SK-N-SH (cell line): ENCODE measurements around the gene EVI5. TPM values are rescaled to one million over a fixed set of nuclear protein-coding genes. Genes with fewer than 3 reads are reported as not detected.

Experiments used
- CTCF ChIA-PET: fragments of 300-600, 350-600 bp; formaldehyde crosslinking; extraction: SDS; loops from one replicate; lab custom pipeline; 2021; lab: Yijun Ruan, JAX
- POLR2A ChIA-PET: fragments of 350-600 bp; sonication (Branson Sonifier 250); formaldehyde crosslinking; extraction: SDS; loops from one replicate; lab custom pipeline; 2020; ENCODE audit warnings: antibody characterized with exemption, inconsistent platforms; lab: Yijun Ruan, JAX
- DNase-seq: peaks from one replicate; pipeline ENCODE4 v3.0.0; 2012
- H2AFZ ChIP-seq: fragments of 200-600 bp; sonication (generic); 2 replicates; pipeline ENCODE4 v1.8.1; 2016; ENCODE audit warnings: antibody characterized with exemption, mild to moderate bottlenecking, low read depth
- H3F3A ChIP-seq: fragments of 200-600 bp; sonication (generic); replicated peaks from 2 replicates; pipeline ENCODE3; 2016; ENCODE audit warnings: antibody characterized with exemption, mild to moderate bottlenecking; ENCODE audit not compliant: insufficient read depth
- H3K27ac ChIP-seq, 2 experiments: fragments of 200-500 bp in 1 of 2; fragments of 200-600 bp in 1 of 2; sonication (Bioruptor generic) in 1 of 2; sonication (generic), shearing (Covaris generic) in 1 of 2; 2 replicates each; pipeline versions ENCODE4 v1.5.1 to v1.6.1; 2014 to 2016; ENCODE audit warnings: low read depth in 2 of 2, inconsistent platforms in 1 of 2, low read length in 1 of 2, mild to moderate bottlenecking in 1 of 2, mixed read lengths in 1 of 2
- H3K27me3 ChIP-seq: fragments of 200-600 bp; sonication (generic), shearing (Covaris generic); 2 replicates; pipeline ENCODE4 v1.6.1; 2016; ENCODE audit warnings: mixed run types; ENCODE audit not compliant: insufficient read depth
- H3K36me3 ChIP-seq, 2 experiments: fragments of 200-500 bp in 1 of 2; fragments of 200-600 bp in 1 of 2; sonication (Bioruptor generic) in 1 of 2; sonication (generic) in 1 of 2; replicated peaks in 1 of 2; 2 replicates each; pipeline versions ENCODE3 to v1.5.1; 2014 to 2016; ENCODE audit warnings: low read length in 1 of 2, mild to moderate bottlenecking in 1 of 2; ENCODE audit not compliant: insufficient read depth in 2 of 2, control insufficient read depth in 1 of 2
- H3K4me1 ChIP-seq, 2 experiments: fragments of 200-500 bp in 1 of 2; fragments of 200-600 bp in 1 of 2; sonication (Bioruptor generic) in 1 of 2; sonication (generic), shearing (Covaris generic) in 1 of 2; 2 replicates each; pipeline versions ENCODE4 v1.5.1 to v1.6.1; 2014 to 2016; ENCODE audit warnings: low read depth in 1 of 2, low read length in 1 of 2, mixed run types in 1 of 2; ENCODE audit not compliant: insufficient read depth in 2 of 2, control insufficient read depth in 1 of 2
- H3K4me2 ChIP-seq: fragments of 200-600 bp; sonication (generic), shearing (Covaris generic); 2 replicates; pipeline ENCODE4 v1.6.1; 2017; ENCODE audit warnings: mixed run types
- H3K4me3 ChIP-seq, 2 experiments: fragments of 200-500 bp in 1 of 2; fragments of 200-600 bp in 1 of 2; sonication (Bioruptor generic) in 1 of 2; sonication (generic), shearing (Covaris generic) in 1 of 2; 2 replicates each; pipeline versions ENCODE4 v1.5.1 to v1.8.1; 2014 to 2016; ENCODE audit warnings: low read depth in 2 of 2, inconsistent platforms in 1 of 2, low read length in 1 of 2, mild to moderate bottlenecking in 1 of 2, mixed read lengths in 1 of 2, moderate library complexity in 1 of 2
- H3K79me2 ChIP-seq: fragments of 200-600 bp; sonication (generic); 2 replicates; pipeline ENCODE4 v1.8.1; 2017; ENCODE audit warnings: mild to moderate bottlenecking; ENCODE audit not compliant: insufficient read depth
- H3K9ac ChIP-seq: fragments of 200-600 bp; sonication (generic); 2 replicates; pipeline ENCODE4 v1.6.1; 2017; ENCODE audit warnings: mixed run types
- H3K9me2 ChIP-seq: fragments of 200-600 bp; sonication (generic); 2 replicates; pipeline ENCODE4 v1.6.1; 2017; ENCODE audit warnings: mixed run types
- H3K9me3 ChIP-seq: fragments of 200-600 bp; sonication (generic); 2 replicates; pipeline ENCODE4 v1.6.1; 2017; ENCODE audit warnings: mixed run types, mild to moderate bottlenecking, moderate library complexity
- H4K20me1 ChIP-seq: fragments of 200-600 bp; sonication (generic); 2 replicates; pipeline ENCODE4 v1.6.1; 2017; ENCODE audit warnings: mild to moderate bottlenecking, mixed run types; ENCODE audit not compliant: insufficient read depth
- FOSL2 ChIP-seq: IDR thresholded peaks from 2 replicates; pipeline ENCODE4 v1.4.0; 2012; ENCODE audit warnings: low read depth, mild to moderate bottlenecking, moderate library complexity, borderline replicate concordance
- FOXJ3 ChIP-seq: sonication (generic); formaldehyde crosslinking; IDR thresholded peaks from 2 replicates; pipeline ENCODE4 v1.5.1; 2020; ENCODE audit warnings: mild to moderate bottlenecking, missing genetic modification reagents
- FOXM1 ChIP-seq: IDR thresholded peaks from 2 replicates; pipeline ENCODE4 v1.4.0; 2012; ENCODE audit warnings: low read depth, mild to moderate bottlenecking
- GATA2 ChIP-seq: sonication (generic); formaldehyde crosslinking; IDR thresholded peaks from 2 replicates; pipeline ENCODE4 v1.5.0; 2020; ENCODE audit warnings: mild to moderate bottlenecking, missing genetic modification reagents
- JUND ChIP-seq: IDR thresholded peaks from 2 replicates; pipeline ENCODE4 v1.4.0; 2012
- NFIC ChIP-seq: IDR thresholded peaks from 2 replicates; pipeline ENCODE4 v1.4.0; 2012; ENCODE audit warnings: borderline replicate concordance
- NRF1 ChIP-seq: IDR thresholded peaks from 2 replicates; pipeline ENCODE4 v1.6.1; 2012; ENCODE audit warnings: low read depth, mild to moderate bottlenecking, low read length
- RFX5 ChIP-seq: IDR thresholded peaks from 2 replicates; pipeline ENCODE4 v1.6.1; 2012; ENCODE audit warnings: mild to moderate bottlenecking, improper control_type of control experiment, low read length
- RXRA ChIP-seq: IDR thresholded peaks from 2 replicates; pipeline ENCODE4 v1.4.0; 2012; ENCODE audit warnings: low read depth, mild to moderate bottlenecking, borderline replicate concordance
- SIN3A ChIP-seq: IDR thresholded peaks from 2 replicates; pipeline ENCODE4 v1.6.1; 2012; ENCODE audit warnings: low read depth, mild to moderate bottlenecking, low read length, moderate library complexity, borderline replicate concordance
- SMC3 ChIP-seq: IDR thresholded peaks from 2 replicates; pipeline ENCODE4 v1.6.1; 2012; ENCODE audit warnings: low read depth, low read length, improper control_type of control experiment
- YY1 ChIP-seq: IDR thresholded peaks from 2 replicates; pipeline ENCODE4 v1.4.0; 2012; ENCODE audit warnings: low read depth, mild to moderate bottlenecking
- WGBS: methylation state at CpG from one replicate; pipeline ENCODE4 v1.1.6; 2017; ENCODE audit warnings: low lambda C conversion rate; 5-methylcytosine and 5-hydroxymethylcytosine counted together
- polyA plus RNA-seq, 3 experiments: library from polyadenylated mRNA; depleted of rRNA; stranded (reverse); fragments of >200 nt; gene quantifications; 2 replicates each; pipeline ENCODE4 v1.2.3, GENCODE V29; 2012
- TF ChIP-seq, protein P1 (sequence below): IDR thresholded peaks from 2 replicates; pipeline ENCODE4 v1.4.0; 2012; ENCODE audit warnings: low read depth, borderline replicate concordance
- TF ChIP-seq, protein P2 (sequence below): fragments of 200-600 bp; sonication (generic); IDR thresholded peaks from 2 replicates; pipeline ENCODE4 v1.6.1; 2017; ENCODE audit warnings: antibody characterized with exemption, mild to moderate bottlenecking, moderate library complexity
- TF ChIP-seq, protein P3 (sequence below): fragments of 150-350 bp; IDR thresholded peaks from 2 replicates; pipeline ENCODE4 v1.6.1; 2016; ENCODE audit warnings: mild to moderate bottlenecking, low read depth, low read length
- TF ChIP-seq, protein P4 (sequence below): IDR thresholded peaks from 2 replicates; pipeline ENCODE4; 2012
- TF ChIP-seq, protein P5 (sequence below): IDR thresholded peaks from 2 replicates; pipeline ENCODE4 v1.4.0; 2012; ENCODE audit warnings: low read depth, borderline replicate concordance
- TF ChIP-seq, protein P6 (sequence below): IDR thresholded peaks from 2 replicates; pipeline ENCODE4 v1.6.1; 2012; ENCODE audit warnings: mild to moderate bottlenecking, low read depth, low read length, moderate library complexity
- TF ChIP-seq, protein P7 (sequence below): fragments of 150-350 bp; IDR thresholded peaks from 2 replicates; pipeline ENCODE4 v1.6.1; 2017; ENCODE audit warnings: antibody characterized with exemption, low read length, low read depth, borderline replicate concordance

Gene EVI5
- polyA plus RNA-seq, 1 of the 3 experiments (the other 2 are of a cell fraction): 5.7 TPM

DNA sequence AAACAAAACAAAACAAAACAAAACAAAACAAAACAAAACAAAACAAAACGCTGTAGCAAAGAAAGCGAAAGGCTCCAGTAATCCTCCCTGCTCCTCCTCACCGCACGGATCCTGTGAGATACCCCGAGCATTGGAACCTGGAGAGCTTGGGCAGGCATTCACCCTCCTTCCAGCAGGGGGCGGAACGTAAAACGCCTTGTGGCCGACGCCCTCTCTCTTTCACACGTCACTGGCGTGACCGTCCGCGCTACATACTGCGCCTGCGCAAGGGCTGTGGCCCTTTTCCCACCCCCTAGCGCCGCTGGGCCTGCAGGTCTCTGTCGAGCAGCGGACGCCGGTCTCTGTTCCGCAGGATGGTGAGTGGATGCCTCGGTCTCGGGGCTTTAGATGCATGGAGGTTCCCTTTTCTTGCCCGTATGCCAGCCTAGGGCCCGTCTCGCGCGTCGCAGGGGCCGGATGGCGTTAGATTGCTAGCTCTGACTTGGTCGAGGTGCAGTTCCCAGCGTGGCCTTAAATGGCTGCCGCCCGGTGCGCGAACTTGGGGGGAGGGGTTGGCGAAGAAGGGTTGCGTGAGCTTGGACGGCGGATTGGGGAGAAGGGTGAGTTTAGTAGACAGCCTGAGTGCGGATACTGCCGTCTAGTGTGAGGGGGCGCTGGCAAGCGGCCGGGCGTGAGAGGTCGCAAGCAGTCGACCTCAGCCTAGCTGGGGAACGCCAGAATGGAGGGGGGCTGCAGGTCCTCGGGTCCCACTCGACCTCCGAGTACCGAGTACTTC lies 47.0 kb upstream of the EVI5 start, which contains the start of gene RPL5:
TSS of gene RPL5 (plus strand) at position 279 of the 775 bp plus-strand sequence. CDS start at position 354, 75 bp downstream.
- H3K9me3 ChIP-seq: no peaks in the 10 kb centered on the region
- H3K4me3 ChIP-seq: peak within 1 kb of the TSS; percentile 94 to 99
- peak within 1 kb of the TSS; percentile 92 for H2AFZ ChIP-seq
- peaks cover 28% of the 10 kb centered on the region for H3F3A ChIP-seq
- H3K4me1 ChIP-seq: peaks cover 15 to 35% of the 10 kb centered on the region in 2 experiments; a peak in 3 of 4 replicates
- H3K9ac ChIP-seq: peak within 1 kb of the TSS; percentile 93
- H3K27ac ChIP-seq: peak within 1 kb of the TSS; percentile 74 to 97
- ChIA-PET POLR2A (interaction anchor here (0.5 to 1.6 kb wide), 16 partner anchors 8 to 247 kb away, joined by 3 to 13 read pairs (median 4); partner anchors contain the start of genes DIPK1A and EVI5), CTCF (interaction anchor here (0.7 to 2.4 kb wide), 26 partner anchors 9 to 521 kb away, joined by 3 to 18 read pairs (median 4); partner anchors contain the start of genes DIPK1A and EVI5)
- no peaks in the 10 kb centered on the region for H3K27me3 ChIP-seq
- H4K20me1 ChIP-seq: peaks cover 45% of the 10 kb centered on the region
- H3K36me3 ChIP-seq: peaks cover 37 to 44% of the 10 kb centered on the region in 2 experiments
- peaks cover 51% of the 10 kb centered on the region for H3K79me2 ChIP-seq
- H3K9me2 ChIP-seq: no peaks in the 10 kb centered on the region
- 1% methylated on average over 28 of the region's 57 CpGs for WGBS
- DNase-seq: peak; percentile 95
- H3K4me2 ChIP-seq: peak within 1 kb of the TSS; percentile 86
- TF ChIP-seq, protein P1, sequence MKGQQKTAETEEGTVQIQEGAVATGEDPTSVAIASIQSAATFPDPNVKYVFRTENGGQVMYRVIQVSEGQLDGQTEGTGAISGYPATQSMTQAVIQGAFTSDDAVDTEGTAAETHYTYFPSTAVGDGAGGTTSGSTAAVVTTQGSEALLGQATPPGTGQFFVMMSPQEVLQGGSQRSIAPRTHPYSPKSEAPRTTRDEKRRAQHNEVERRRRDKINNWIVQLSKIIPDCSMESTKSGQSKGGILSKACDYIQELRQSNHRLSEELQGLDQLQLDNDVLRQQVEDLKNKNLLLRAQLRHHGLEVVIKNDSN: no peak
- TF ChIP-seq YY1 (peak; percentile 92), FOSL2 (no peak), JUND (no peak; the same call in 1 of the 2 replicates), SMC3 (peak; percentile 39; the same call in 1 of the 2 replicates), FOXJ3 (CRISPR knock-in tag) (peak; percentile 69), NRF1 (peak; percentile 80), RFX5 (peak; percentile 54; the same call in 1 of the 2 replicates), NFIC (peak; percentile 16; the same call in 1 of the 2 replicates), SIN3A (peak; percentile 88; the same call in 1 of the 2 replicates), FOXM1 (no peak), RXRA (no peak), GATA2 (CRISPR knock-in tag) (no peak)
- TF ChIP-seq, protein P2, sequence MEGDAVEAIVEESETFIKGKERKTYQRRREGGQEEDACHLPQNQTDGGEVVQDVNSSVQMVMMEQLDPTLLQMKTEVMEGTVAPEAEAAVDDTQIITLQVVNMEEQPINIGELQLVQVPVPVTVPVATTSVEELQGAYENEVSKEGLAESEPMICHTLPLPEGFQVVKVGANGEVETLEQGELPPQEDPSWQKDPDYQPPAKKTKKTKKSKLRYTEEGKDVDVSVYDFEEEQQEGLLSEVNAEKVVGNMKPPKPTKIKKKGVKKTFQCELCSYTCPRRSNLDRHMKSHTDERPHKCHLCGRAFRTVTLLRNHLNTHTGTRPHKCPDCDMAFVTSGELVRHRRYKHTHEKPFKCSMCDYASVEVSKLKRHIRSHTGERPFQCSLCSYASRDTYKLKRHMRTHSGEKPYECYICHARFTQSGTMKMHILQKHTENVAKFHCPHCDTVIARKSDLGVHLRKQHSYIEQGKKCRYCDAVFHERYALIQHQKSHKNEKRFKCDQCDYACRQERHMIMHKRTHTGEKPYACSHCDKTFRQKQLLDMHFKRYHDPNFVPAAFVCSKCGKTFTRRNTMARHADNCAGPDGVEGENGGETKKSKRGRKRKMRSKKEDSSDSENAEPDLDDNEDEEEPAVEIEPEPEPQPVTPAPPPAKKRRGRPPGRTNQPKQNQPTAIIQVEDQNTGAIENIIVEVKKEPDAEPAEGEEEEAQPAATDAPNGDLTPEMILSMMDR: peak; percentile 93
- TF ChIP-seq, protein P3, sequence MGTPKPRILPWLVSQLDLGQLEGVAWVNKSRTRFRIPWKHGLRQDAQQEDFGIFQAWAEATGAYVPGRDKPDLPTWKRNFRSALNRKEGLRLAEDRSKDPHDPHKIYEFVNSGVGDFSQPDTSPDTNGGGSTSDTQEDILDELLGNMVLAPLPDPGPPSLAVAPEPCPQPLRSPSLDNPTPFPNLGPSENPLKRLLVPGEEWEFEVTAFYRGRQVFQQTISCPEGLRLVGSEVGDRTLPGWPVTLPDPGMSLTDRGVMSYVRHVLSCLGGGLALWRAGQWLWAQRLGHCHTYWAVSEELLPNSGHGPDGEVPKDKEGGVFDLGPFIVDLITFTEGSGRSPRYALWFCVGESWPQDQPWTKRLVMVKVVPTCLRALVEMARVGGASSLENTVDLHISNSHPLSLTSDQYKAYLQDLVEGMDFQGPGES: no peak
- TF ChIP-seq, protein P4, sequence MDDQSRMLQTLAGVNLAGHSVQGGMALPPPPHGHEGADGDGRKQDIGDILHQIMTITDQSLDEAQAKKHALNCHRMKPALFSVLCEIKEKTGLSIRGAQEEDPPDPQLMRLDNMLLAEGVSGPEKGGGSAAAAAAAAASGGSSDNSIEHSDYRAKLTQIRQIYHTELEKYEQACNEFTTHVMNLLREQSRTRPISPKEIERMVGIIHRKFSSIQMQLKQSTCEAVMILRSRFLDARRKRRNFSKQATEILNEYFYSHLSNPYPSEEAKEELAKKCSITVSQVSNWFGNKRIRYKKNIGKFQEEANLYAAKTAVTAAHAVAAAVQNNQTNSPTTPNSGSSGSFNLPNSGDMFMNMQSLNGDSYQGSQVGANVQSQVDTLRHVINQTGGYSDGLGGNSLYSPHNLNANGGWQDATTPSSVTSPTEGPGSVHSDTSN: peak; percentile 24; the same call in 1 of the 2 replicates
- TF ChIP-seq, protein P5, sequence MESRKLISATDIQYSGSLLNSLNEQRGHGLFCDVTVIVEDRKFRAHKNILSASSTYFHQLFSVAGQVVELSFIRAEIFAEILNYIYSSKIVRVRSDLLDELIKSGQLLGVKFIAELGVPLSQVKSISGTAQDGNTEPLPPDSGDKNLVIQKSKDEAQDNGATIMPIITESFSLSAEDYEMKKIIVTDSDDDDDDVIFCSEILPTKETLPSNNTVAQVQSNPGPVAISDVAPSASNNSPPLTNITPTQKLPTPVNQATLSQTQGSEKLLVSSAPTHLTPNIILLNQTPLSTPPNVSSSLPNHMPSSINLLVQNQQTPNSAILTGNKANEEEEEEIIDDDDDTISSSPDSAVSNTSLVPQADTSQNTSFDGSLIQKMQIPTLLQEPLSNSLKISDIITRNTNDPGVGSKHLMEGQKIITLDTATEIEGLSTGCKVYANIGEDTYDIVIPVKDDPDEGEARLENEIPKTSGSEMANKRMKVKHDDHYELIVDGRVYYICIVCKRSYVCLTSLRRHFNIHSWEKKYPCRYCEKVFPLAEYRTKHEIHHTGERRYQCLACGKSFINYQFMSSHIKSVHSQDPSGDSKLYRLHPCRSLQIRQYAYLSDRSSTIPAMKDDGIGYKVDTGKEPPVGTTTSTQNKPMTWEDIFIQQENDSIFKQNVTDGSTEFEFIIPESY: no peak
- TF ChIP-seq, protein P6, sequence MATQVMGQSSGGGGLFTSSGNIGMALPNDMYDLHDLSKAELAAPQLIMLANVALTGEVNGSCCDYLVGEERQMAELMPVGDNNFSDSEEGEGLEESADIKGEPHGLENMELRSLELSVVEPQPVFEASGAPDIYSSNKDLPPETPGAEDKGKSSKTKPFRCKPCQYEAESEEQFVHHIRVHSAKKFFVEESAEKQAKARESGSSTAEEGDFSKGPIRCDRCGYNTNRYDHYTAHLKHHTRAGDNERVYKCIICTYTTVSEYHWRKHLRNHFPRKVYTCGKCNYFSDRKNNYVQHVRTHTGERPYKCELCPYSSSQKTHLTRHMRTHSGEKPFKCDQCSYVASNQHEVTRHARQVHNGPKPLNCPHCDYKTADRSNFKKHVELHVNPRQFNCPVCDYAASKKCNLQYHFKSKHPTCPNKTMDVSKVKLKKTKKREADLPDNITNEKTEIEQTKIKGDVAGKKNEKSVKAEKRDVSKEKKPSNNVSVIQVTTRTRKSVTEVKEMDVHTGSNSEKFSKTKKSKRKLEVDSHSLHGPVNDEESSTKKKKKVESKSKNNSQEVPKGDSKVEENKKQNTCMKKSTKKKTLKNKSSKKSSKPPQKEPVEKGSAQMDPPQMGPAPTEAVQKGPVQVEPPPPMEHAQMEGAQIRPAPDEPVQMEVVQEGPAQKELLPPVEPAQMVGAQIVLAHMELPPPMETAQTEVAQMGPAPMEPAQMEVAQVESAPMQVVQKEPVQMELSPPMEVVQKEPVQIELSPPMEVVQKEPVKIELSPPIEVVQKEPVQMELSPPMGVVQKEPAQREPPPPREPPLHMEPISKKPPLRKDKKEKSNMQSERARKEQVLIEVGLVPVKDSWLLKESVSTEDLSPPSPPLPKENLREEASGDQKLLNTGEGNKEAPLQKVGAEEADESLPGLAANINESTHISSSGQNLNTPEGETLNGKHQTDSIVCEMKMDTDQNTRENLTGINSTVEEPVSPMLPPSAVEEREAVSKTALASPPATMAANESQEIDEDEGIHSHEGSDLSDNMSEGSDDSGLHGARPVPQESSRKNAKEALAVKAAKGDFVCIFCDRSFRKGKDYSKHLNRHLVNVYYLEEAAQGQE: peak; percentile 41; the same call in 1 of the 2 replicates
- TF ChIP-seq, protein P7, sequence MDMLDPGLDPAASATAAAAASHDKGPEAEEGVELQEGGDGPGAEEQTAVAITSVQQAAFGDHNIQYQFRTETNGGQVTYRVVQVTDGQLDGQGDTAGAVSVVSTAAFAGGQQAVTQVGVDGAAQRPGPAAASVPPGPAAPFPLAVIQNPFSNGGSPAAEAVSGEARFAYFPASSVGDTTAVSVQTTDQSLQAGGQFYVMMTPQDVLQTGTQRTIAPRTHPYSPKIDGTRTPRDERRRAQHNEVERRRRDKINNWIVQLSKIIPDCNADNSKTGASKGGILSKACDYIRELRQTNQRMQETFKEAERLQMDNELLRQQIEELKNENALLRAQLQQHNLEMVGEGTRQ: no peak
